Mucosa of rectum (tissue), 2 donors: ENCODE measurements around the gene IL22RA1.

Source experiments
- H3K27ac ChIP-seq, 2 donors: one replicate each; pipeline ENCODE4 v1.7.0; 2013; ENCODE audit warnings: inconsistent platforms in 2 of 2, low read depth in 2 of 2, low read length in 2 of 2
- H3K27me3 ChIP-seq, 2 donors: one replicate each; pipeline ENCODE4 v1.7.0; 2013; ENCODE audit warnings: low read length in 2 of 2; ENCODE audit not compliant: control insufficient read depth in 2 of 2, insufficient read depth in 2 of 2
- H3K36me3 ChIP-seq, 2 donors: one replicate each; pipeline ENCODE4 v1.7.0; 2013; ENCODE audit warnings: low read length in 2 of 2; ENCODE audit not compliant: control insufficient read depth in 2 of 2, insufficient read depth in 2 of 2
- H3K4me1 ChIP-seq, 2 donors: one replicate each; pipeline ENCODE4 v1.7.0; 2013; ENCODE audit warnings: low read length in 2 of 2, mild to moderate bottlenecking in 1 of 2; ENCODE audit not compliant: control insufficient read depth in 2 of 2, insufficient read depth in 2 of 2
- H3K4me3 ChIP-seq, 2 donors: one replicate each; pipeline ENCODE4 v1.7.0; 2013; ENCODE audit warnings: low read length in 2 of 2
- H3K9ac ChIP-seq, 2 donors: one replicate each; pipeline ENCODE4 v1.7.0; 2013; ENCODE audit warnings: low read length in 2 of 2, low read depth in 1 of 2, mild to moderate bottlenecking in 1 of 2
- H3K9me3 ChIP-seq, 2 donors: one replicate each; pipeline ENCODE4 v1.7.0; 2013; ENCODE audit warnings: low read length in 2 of 2; ENCODE audit not compliant: control insufficient read depth in 2 of 2
- donor health status: healthy.
- donor health status: Normal muscosa, but diverticular disease.

IL22RA1 gene, protein sequence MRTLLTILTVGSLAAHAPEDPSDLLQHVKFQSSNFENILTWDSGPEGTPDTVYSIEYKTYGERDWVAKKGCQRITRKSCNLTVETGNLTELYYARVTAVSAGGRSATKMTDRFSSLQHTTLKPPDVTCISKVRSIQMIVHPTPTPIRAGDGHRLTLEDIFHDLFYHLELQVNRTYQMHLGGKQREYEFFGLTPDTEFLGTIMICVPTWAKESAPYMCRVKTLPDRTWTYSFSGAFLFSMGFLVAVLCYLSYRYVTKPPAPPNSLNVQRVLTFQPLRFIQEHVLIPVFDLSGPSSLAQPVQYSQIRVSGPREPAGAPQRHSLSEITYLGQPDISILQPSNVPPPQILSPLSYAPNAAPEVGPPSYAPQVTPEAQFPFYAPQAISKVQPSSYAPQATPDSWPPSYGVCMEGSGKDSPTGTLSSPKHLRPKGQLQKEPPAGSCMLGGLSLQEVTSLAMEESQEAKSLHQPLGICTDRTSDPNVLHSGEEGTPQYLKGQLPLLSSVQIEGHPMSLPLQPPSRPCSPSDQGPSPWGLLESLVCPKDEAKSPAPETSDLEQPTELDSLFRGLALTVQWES

DNA sequence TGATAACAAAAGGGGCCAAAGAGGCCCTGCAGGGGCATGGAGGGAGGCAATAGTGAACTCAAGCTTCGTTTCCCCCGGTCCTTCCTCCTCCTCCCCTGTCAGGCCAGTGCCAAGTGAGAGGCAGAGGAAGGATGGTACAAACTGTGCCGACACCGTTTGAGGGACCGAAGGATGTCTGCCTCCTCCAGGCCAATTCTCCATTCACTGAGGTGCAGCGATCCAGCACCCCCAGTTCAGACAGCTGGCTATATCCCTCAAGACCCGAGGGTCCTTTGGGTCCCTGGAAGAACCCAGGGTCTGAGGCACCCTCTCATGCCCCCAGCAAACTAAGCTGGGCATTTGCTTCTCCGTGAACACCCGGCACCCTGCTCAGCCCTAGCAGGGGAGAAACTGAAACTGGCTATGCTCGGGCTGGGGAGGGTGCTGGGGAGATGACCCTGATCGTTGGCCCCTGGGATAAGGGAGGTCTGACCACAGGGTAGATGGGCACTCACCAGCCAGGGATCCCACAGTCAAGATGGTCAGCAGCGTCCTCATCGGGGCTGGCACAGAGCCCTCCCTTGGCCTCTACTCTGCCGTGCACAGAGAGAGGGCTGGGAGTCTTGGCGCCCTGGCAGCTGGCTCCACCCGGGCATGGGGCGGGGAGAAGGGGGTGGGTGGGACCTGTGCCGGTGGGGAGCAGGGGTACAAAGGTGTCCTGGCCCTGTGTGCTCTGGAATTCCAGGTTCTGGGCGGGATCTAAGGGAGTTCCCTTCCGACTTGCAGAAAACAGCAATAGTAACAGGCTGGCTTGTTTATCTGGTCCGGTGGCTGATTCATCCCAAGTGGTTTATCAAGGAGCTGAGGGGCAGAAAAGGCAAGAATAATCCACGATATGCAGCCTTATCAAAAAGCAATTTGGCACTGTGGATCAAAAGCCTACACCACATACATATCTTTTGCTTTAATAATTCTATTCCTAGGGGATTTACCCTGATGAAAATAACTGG, at the start of gene IL22RA1:
TSS of gene IL22RA1 (minus strand) at position 595 of the 989 bp plus-strand sequence. CDS start at position 537, 58 bp downstream.
- Histone ChIP-seq H3K9me3 (no peaks in the 10 kb centered on the region), H3K4me1 (peaks cover 5 to 19% of the 10 kb centered on the region in 2 donors), H3K27ac (peak within 1 kb of the TSS; percentile 84 to 85), H3K4me3 (peak within 1 kb of the TSS; percentile 85), H3K27me3 (no peaks in the 10 kb centered on the region), H3K36me3 (no peaks in the 10 kb centered on the region), H3K9ac (peak within 1 kb of the TSS; percentile 75 to 77)

DNA sequence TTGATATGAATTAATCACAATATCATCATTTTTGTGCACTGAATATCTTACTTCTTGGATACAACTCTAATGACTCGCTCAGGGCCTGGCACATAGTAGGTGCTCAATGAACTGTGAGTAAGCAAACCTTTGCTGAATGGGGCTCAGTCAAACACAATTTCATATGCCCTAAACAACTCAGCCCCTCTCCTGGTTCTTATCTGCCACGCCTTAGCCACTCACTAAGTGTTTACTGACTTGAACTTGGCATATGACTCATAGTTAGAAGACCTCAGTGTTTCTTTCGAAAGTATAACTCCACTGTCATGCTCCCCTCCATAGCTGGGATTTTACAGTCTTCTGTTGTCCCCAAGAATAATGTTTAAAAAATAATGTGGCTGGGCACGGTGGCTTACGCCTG, 48.9 kb upstream of the IL22RA1 start:
- H3K9me3 ChIP-seq: no peaks in the 10 kb centered on the region
- H3K27ac ChIP-seq: peak overlapping the region; percentile 23 to 70
- peaks cover 9 to 18% of the 10 kb centered on the region in 2 donors for H3K4me1 ChIP-seq
- H3K36me3 ChIP-seq: no peaks in the 10 kb centered on the region
- no peaks in the 10 kb centered on the region for H3K27me3 ChIP-seq
- no peak overlapping the region for H3K9ac ChIP-seq
- H3K4me3 ChIP-seq: no peak overlapping the region

DNA sequence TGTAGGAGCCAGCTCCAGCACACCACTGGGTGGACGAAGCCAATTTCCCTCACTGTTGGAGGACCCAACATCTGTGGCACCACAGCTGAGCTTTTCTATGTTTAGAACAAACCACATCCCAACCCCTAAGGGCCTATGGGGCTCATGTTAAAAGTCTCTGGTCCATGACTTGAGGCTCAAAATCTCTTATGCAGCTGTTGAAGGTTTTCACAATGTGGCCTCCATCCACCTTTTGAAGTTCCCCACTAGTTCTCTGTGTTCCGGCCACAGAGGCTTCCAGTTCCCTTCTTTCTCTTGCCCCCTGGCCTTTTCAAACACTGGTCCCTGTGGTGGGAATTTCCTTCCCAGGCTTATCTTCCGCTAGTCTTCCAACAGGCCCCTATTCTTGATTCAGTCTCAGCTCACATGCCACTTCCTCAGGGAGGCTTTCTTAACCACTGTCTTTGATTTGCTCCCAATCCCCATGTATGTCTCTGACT, 48.1 kb upstream of the IL22RA1 start:
- Histone ChIP-seq H3K9ac (no peak overlapping the region), H3K9me3 (no peaks in the 10 kb centered on the region), H3K27ac (peak overlapping the region; percentile 23 to 70), H3K4me3 (no peak overlapping the region), H3K27me3 (no peaks in the 10 kb centered on the region), H3K36me3 (no peaks in the 10 kb centered on the region), H3K4me1 (peaks cover 13 to 24% of the 10 kb centered on the region in 2 donors)

DNA sequence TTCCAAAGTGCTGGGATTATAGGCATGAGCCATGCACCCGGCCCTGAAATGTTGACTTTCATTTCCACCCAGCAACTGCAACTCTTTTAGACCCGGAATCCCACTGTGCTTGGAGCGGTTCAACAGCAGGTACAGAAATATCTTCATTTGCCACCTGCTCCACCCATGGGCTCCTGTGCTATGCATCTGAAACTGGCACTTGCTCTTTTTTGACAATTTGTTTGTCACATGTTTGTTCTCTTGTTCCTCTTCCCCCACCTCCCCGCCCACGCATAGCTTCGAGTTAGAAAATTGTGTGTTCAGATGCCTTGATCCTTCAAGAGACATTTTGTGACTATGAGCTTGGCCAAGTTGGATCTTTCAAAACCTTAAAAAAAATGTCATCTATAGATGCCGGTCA, 46.6 kb upstream of the IL22RA1 start:
- H3K4me3 ChIP-seq: no peak overlapping the region
- no peaks in the 10 kb centered on the region for H3K36me3 ChIP-seq
- peak overlapping the region; percentile 60 to 70 for H3K27ac ChIP-seq
- H3K9ac ChIP-seq: no peak overlapping the region
- peaks cover 17 to 29% of the 10 kb centered on the region in 2 donors for H3K4me1 ChIP-seq
- no peaks in the 10 kb centered on the region for H3K27me3 ChIP-seq
- no peaks in the 10 kb centered on the region for H3K9me3 ChIP-seq

DNA sequence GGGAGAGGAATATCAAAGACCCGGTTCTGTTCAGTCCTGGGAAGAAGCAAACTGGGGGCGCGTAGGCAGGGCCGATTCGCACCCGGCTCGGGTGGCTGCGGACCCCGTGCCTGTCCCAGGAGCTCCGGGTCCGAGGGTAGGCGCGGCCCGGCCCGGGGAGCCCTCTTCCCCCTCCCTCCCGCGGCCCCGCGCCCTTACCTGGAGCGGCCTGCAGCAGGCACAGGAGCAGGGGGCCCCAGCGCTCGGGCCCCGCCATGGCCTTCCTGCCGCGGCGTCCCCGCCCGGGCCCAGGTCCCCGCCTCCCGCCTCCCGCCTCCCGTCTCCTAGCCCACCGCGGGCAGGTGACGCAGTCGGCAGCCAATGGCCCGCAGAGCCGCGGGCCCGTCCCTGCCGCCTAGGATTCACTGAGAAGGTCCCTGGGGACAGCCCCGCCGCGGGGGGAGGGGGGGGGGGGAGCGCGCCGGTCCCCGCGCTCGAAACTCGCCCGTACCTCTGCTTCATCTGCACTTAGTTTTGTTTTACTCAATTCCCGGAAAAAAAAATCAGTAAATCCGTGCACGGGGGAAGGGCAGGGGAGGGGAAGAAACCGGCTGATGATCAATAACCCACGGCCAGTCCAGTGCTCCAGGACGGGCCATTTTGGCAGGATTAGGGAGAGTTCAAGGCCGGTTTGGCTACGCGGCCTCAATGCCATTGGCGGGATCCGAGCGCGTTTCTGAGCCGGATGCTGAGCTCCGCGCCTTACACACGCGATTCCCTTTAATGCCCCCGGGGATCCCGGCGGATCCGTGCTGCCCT, 44.3 kb upstream of the IL22RA1 start, which contains the start of gene IFNLR1:
TSS of gene IFNLR1 (minus strand) at position 297 of the 798 bp plus-strand sequence. CDS start at position 256, 41 bp downstream.
- Histone ChIP-seq H3K9me3 (no peaks in the 10 kb centered on the region), H3K9ac (peak within 1 kb of the TSS; percentile 76 to 87), H3K4me1 (peaks cover 13 to 30% of the 10 kb centered on the region in 2 donors), H3K4me3 (peak within 1 kb of the TSS; percentile 77 to 79), H3K36me3 (no peaks in the 10 kb centered on the region), H3K27ac (peak within 1 kb of the TSS; percentile 71 to 84), H3K27me3 (no peaks in the 10 kb centered on the region)

DNA sequence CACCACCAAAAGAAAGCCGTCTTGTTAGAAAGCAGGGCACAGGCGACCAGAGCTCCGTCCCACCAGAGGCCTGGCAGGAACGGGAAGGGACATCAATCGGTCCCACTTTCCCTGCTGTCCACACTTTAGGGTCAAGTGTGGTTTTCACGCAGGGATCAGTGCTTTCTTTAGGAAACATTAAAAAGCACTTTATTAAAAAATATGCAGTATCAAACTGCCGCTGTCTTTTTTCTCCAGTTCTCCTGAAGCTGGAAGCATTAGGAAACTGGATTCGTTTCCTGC, 43.7 kb upstream of the IL22RA1 start:
- Histone ChIP-seq H3K4me3 (peak overlapping the region; percentile 77 to 79), H3K4me1 (peaks cover 13 to 26% of the 10 kb centered on the region in 2 donors), H3K27ac (peak overlapping the region; percentile 64 to 84), H3K36me3 (no peaks in the 10 kb centered on the region), H3K9me3 (no peaks in the 10 kb centered on the region), H3K27me3 (no peaks in the 10 kb centered on the region), H3K9ac (peak overlapping the region; percentile 76 to 87)

DNA sequence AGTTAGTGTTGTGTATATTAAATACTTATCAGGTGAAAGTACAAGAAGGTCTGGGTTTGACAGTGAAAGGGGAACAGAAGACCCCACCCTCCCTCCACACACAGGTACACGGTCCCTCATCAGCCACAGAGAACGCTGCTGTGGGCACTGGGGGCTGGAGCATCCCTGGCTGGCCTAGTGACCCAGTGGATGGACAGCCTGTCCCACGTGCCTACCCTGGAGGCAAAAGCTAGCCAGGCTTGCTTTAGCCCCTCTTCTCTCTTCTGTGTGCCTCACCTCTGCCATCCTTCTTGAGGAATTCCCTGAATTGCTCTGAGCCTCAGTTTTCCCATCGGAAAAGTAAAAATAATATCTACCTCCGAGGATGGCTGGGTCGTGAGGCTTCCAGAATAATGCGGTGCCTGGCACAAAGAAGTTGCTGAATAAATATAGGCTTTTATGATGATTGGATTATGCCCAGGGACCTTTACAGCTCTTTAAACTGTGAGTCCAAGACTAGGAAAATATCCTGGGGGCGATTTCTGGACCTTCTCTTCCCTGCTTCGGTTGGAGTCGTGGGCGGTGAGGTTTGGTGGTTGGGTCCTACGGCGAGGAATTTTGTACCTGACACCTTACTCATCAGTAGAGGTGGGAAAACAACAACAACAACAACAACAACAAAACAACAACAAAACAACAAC, 43.2 kb upstream of the IL22RA1 start:
- peak overlapping the region; percentile 76 to 87 for H3K9ac ChIP-seq
- H3K4me3 ChIP-seq: peak overlapping the region; percentile 77 to 79
- H3K4me1 ChIP-seq: peaks cover 13 to 25% of the 10 kb centered on the region in 2 donors
- H3K27me3 ChIP-seq: no peaks in the 10 kb centered on the region
- peak overlapping the region; percentile 64 to 84 for H3K27ac ChIP-seq
- H3K36me3 ChIP-seq: no peaks in the 10 kb centered on the region
- no peaks in the 10 kb centered on the region for H3K9me3 ChIP-seq

DNA sequence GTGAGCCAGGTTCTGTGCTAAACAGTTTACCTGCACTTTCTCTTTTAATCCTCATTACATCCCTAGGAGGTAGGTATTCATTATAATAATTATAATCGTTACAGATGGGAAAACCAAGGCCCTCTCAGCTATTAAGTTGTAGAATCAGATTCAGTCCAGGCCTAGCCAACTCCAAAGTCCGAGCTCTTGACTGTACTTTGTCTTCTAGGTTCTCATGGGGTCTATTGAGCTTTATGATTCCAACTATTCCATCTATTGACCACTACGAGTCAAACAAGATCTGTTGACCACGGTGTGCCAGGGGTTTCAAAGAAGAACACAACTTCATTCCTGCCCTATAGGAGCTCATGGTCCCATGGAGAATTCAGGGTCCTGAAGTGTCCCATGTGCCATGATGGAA, 42.1 kb upstream of the IL22RA1 start:
- H3K9me3 ChIP-seq: no peaks in the 10 kb centered on the region
- no peaks in the 10 kb centered on the region for H3K27me3 ChIP-seq
- no peak overlapping the region for H3K27ac ChIP-seq

DNA sequence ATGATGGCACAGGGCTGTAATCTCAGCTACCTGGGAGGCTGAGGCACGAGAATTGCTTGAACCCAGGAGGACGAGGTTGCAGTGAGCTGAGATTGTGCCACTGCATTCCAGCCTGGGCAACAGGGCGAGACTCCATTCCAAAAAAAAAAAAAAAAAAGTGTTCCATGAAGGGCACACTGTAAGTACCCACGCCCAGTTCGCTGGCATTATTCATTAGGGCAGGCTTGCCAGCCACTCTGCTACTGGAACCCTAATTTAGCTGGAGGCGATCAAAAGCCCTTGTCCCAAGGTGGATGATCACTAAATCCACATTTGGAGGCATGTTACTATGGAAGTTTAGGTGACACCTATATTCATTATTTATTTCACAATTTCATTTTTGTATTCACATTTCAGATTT, 39.1 kb upstream of the IL22RA1 start:
- no peaks in the 10 kb centered on the region for H3K9me3 ChIP-seq
- no peak overlapping the region for H3K9ac ChIP-seq
- H3K4me3 ChIP-seq: no peak overlapping the region
- H3K36me3 ChIP-seq: no peaks in the 10 kb centered on the region
- peaks cover 8 to 16% of the 10 kb centered on the region in 2 donors for H3K4me1 ChIP-seq
- H3K27ac ChIP-seq: no peak overlapping the region
- H3K27me3 ChIP-seq: no peaks in the 10 kb centered on the region

More for the DNA sequence above, 42.1 kb upstream of the IL22RA1 start:
- no peaks in the 10 kb centered on the region for H3K36me3 ChIP-seq
- H3K4me1 ChIP-seq: peaks cover 13 to 25% of the 10 kb centered on the region in 2 donors
- H3K4me3 ChIP-seq: peak overlapping the region in 1 of 2 donors; percentile 46
- no peak overlapping the region for H3K9ac ChIP-seq
